NCI-H128 (cell line): ENCODE results near the gene NHSL2.

ENCODE experiments used
- DNase-seq: peaks from one replicate; lab custom pipeline; 2025; ENCODE audit not compliant: unreplicated experiment; lab: John Stamatoyannopoulos, UW

Gene NHSL2

GRCh38 chrX:71989768-71990426, 79.3 kb downstream of the NHSL2 start:
- DNase-seq: no peak

- no peak for DNase-seq
Measured at GRCh38 chrX:71990518-71990917, 79.9 kb downstream of the NHSL2 start.

- no peak for DNase-seq
Measured at GRCh38 chrX:71991164-71991563, 80.5 kb downstream of the NHSL2 start.

GRCh38 chrX:71992711-71993110, 82.1 kb downstream of the NHSL2 start:
- DNase-seq: no peak

- no peak for DNase-seq
Measured at GRCh38 chrX:71993371-71993770, 82.7 kb downstream of the NHSL2 start.

GRCh38 chrX:71994601-71995000, 84.0 kb downstream of the NHSL2 start:
- DNase-seq: no peak

- no peak for DNase-seq
Measured at GRCh38 chrX:71995122-71995521, 84.5 kb downstream of the NHSL2 start.

- no peak for DNase-seq
Measured at GRCh38 chrX:71996136-71996535, 85.5 kb downstream of the NHSL2 start.

- DNase-seq: no peak
Measured at GRCh38 chrX:71996826-71997225, 86.2 kb downstream of the NHSL2 start.

- no peak for DNase-seq
Measured at GRCh38 chrX:71997320-71997719, 86.7 kb downstream of the NHSL2 start.

- no peak for DNase-seq
Measured at GRCh38 chrX:71998836-71999509, 88.3 kb downstream of the NHSL2 start.

GRCh38 chrX:71999535-71999934, 88.9 kb downstream of the NHSL2 start:
- no peak for DNase-seq

- DNase-seq: no peak
Measured at GRCh38 chrX:72001471-72001870, 90.8 kb downstream of the NHSL2 start.

- DNase-seq: no peak
Measured at GRCh38 chrX:72001906-72002305, 91.3 kb downstream of the NHSL2 start.

GRCh38 chrX:72002875-72003274, 92.2 kb downstream of the NHSL2 start:
- no peak for DNase-seq

GRCh38 chrX:72003811-72004750, 93.4 kb downstream of the NHSL2 start:
- DNase-seq: no peak

GRCh38 chrX:72005046-72005445, 94.4 kb downstream of the NHSL2 start:
- DNase-seq: no peak

- no peak for DNase-seq
Measured at GRCh38 chrX:72006461-72006860, 95.8 kb downstream of the NHSL2 start.

GRCh38 chrX:72009731-72010130, 99.1 kb downstream of the NHSL2 start:
- no peak for DNase-seq

- no peak for DNase-seq
Measured at GRCh38 chrX:72011734-72012133, 101.1 kb downstream of the NHSL2 start.

GRCh38 chrX:72015383-72015782, 104.7 kb downstream of the NHSL2 start:
- DNase-seq: no peak
